GM21526 (cell line): ENCODE measurements around the gene HOXD13.

Experiments
- ATAC-seq: cut with Tn5 transposase; IDR thresholded peaks from one replicate; pipeline ENCODE4 v1.9.1; 2021; ENCODE audit warnings: moderate library complexity; ENCODE audit not compliant: unreplicated experiment, low FRiP score

Gene HOXD13

DNA sequence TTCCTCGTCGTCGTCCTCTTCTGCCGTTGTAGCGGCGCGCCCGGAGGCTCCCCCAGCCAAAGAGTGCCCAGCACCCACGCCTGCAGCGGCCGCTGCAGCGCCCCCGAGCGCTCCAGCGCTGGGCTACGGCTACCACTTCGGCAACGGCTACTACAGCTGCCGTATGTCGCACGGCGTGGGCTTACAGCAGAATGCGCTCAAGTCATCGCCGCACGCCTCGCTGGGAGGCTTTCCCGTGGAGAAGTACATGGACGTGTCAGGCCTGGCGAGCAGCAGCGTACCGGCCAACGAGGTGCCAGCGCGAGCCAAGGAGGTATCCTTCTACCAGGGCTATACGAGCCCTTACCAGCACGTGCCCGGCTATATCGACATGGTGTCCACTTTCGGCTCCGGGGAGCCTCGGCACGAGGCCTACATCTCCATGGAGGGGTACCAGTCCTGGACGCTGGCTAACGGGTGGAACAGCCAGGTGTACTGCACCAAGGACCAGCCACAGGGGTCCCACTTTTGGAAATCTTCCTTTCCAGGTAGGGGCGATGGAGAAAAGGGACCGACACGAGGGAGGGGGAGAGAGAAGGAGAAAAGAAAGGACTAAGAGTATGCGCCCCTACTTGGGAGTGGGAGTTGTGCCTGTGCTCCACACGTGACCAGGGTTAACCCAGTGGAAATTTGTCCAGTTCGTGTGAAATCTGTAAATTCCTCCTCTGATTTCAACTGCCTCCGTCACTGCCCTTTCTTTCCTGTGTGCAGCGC is 800 bp downstream of the HOXD13 start:
- no peak for ATAC-seq

DNA sequence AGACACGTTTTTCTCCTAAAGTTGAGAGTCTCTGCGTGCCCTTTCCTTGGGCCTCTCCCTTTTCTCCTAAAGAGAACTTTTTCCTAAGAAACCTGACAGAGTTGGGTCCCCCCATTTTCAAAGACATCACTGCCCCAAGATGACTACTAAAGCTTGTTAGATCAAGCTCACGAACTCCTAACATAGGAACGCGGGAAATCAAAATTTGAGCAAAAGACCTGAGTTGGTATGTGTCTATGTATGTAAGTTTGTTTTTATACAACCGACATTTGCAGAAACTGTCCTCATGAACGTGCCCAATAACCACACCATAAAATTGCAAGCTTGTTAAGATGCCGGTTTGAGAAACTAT is 1.4 kb downstream of the HOXD13 start:
- ATAC-seq, result no peak

DNA sequence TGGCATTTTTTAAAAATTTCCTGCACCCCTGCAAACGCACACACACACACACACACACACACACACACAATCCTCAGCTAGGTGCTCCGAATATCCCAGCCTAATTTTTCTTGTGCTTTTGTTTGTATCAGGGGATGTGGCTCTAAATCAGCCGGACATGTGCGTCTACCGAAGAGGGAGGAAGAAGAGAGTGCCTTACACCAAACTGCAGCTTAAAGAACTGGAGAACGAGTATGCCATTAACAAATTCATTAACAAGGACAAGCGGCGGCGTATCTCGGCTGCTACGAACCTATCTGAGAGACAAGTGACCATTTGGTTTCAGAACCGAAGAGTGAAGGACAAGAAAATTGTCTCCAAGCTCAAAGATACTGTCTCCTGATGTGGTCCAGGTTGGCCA is 1.8 kb downstream of the HOXD13 start:
- ATAC-seq, result no peak

DNA sequence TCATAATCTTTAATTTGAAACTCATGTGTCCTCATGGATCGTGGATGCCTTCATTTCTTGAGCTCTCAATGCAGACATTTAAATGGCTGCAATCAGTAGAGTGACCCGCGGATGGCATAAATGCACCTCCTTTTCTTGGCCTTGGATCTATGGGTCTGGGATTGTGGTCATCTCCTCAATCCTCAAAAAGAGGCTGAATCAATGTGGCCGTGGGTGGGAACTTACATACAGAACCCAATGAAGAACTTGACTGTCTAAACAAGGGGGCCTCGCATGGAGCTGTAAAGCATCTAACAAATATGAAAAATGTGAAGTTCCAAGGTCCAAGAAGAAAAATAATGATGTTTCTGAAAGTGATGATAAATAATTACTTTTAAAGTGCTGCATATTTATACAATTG is 2.9 kb downstream of the HOXD13 start:
- no peak for ATAC-seq

DNA sequence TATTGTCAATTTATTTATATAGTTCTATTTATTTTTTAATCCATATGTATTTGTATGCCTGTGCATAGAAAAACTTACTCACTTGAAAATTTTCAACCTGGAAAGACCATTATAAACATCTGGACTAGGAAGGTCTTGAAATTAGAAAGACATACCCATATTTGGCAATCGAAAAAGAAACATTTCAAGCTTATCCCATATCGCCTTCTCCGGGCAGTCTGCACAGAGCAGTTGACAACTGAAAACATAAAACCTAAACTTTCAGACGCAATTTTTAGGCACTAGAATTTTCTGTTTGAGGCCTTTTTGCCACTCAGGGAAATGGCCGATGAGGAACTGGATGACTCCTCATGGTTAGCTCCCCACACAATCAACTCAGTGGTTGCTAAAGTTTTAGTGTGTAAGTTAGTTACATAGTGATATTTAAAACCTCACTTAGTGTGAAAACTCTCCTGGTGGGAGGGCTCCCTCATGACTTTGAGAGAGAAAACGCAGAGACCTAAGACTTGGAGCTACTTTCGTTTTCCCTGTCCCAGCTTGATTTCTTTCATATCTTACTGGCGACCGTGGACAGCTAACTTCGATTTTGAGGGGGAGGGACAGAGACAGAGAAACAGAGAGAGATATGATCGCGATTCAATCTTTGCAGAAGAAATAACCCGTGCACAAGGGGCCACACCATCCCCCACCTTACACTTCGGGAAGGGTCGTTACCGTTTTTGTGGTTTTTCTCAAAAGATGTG is 3.9 kb downstream of the HOXD13 start:
- no peak for ATAC-seq

DNA sequence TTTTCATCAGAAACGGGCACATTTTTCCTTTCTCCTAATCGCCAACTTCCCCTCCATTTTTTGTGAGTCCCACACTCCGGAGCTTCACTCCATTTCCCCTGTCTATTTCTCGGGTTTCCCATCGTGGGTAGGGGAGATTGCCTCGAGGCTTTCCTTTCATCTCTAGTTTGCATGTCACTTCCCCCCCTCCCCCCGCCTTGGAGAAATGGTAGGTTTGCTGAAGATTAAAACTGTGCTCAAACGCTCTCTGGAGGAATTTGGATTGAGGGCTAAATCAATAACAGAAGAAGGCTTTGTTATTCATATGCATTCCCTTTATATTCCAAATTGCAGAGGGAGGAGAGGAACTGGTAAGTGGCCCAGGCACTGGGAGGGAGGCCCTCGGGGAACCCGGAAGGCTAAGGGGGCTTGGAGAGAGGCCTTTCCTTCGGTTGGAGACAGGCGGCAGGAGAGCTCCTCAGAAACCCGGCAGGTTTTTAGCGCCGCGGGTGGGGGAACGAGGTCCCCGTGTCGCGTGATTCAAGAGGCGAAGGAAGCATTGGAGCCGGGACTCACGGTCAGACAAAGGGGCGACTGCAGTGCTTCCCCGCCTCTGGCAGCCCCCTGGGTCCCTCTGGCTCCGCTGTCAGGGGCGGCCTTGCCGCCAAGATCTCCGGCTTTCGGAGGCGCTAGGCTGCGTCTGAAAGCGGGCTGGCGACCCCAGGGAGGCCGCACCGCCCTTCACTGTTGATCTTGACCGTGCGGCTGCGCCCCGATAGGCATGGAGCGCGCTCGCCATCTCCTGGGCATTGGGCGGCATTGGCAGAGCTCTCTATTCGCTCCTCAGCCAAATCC is 4.7 kb downstream of the HOXD13 start:
- peak; percentile 86 for ATAC-seq

DNA sequence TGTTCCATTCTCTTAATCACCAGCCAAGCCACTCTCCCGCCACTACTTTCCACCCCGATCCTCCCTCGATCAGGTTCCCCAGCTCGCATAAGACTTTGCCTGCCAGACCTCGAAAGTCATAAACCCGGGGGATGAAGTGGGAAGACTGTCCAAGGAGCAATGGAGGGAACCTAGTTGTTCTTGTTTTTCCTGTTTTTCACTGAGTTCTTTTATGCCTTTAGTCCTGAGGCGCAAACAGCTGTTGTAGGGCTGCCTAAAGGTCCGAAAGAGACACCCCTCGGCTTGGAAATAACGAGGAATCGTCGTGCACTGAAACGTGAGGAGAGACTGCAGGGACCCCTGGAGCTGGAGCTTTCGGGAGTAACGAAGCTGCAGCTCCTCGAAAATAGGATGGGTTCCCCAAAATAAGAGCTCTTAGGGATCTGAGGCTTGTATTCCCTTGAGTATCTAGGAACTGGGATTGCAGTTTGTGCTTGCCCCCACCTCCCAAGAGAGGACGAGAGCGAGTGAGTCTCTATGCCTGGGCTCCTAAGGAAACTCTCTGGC is 5.4 kb downstream of the HOXD13 start:
- ATAC-seq, result no peak

DNA sequence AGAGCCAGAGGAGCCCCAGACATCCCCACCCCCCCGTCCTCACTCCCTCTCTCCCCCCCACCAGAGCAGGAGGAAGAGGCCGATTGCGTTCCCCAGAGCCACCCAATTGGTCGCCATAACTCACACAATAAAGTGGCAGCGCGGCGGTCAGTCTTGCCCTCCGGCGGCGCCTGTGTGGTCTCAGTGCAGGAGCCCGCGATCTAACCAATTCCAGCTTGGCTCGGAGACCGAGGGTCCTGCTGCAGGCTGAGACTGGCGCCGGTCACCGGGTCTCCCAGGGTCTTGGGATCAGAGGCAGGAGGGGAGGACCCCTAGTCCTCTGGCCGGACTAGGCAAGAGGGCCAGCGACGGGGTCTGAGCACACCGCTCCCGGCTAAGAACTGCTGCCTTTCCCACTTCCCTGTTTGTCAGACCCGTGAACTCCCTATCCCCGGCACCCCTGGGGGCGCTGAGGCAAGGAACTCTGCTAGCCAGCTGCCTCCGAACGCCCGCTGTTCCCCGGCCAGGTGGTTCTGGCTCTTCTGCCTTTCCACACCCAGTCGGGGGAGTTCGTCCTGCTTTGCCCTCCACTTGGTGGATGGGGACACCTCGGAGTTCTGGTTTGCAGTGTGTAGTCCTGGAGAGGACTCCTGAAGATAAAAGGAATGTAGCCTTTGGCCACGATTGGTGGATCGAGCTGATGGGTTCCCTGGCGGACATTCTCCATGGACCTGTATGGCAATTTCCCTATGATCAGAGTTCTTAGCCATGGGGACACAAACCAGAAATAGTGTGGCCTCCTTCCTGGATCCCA is 6.0 kb downstream of the HOXD13 start:
- ATAC-seq, result no peak

DNA sequence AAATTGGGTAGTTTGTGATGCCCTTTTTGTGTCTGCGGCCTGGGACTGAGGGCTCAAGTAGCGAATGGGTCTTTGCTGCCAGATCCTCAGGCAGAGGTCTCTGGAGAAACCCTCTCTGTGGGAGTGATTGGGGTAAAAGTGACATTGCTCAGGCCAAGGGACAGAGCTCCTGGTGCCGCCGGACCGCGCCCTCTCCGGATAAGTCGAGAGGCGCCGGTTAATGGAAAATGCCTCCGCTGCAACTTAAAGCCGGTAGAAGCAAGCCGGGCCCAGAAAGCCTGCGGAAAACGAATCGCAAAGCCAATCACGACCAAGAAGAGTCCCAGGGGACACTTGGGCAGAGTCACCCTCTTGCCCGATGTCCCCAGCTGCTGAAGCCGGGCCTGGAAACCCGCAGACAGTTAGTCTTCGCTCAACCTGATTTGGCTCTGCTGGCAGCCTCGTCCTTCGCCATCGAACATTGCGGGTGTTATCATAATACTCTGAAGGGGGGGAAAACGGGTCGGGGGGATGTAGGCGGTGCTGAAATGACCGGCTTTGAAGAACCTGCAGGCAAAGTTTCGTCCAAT is 6.7 kb downstream of the HOXD13 start:
- no peak for ATAC-seq

DNA sequence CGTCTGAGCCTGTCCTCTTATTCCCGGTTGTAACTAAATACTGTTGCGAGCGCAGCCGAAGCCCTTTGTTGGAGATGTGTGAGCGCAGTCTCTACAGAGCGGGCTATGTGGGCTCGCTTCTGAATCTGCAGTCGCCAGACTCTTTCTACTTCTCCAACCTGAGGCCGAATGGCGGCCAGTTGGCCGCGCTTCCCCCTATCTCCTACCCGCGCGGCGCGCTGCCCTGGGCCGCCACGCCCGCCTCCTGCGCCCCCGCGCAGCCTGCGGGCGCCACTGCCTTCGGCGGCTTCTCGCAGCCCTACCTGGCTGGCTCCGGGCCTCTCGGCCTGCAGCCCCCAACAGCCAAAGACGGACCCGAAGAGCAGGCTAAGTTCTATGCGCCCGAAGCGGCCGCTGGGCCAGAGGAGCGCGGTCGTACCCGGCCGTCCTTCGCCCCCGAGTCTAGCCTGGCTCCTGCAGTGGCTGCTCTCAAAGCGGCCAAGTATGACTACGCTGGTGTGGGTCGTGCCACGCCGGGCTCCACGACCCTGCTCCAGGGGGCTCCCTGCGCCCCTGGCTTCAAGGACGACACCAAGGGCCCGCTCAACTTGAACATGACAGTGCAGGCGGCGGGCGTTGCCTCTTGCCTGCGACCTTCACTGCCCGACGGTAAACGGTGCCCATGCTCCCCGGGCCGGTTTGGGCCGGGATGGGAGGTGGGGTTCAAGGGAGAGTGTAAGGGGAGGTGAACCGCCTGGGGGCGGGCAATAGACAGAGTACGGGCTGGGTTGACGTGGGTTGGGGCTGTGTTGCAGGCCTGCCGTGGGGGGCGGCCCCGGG is 7.4 kb downstream of the HOXD13 start, which contains the start of gene HOXD12:
Gene HOXD12 (plus strand): TSS at position 68 of the 819 bp plus-strand sequence. CDS start 7 bp downstream, at position 75.
- no peak for ATAC-seq

DNA sequence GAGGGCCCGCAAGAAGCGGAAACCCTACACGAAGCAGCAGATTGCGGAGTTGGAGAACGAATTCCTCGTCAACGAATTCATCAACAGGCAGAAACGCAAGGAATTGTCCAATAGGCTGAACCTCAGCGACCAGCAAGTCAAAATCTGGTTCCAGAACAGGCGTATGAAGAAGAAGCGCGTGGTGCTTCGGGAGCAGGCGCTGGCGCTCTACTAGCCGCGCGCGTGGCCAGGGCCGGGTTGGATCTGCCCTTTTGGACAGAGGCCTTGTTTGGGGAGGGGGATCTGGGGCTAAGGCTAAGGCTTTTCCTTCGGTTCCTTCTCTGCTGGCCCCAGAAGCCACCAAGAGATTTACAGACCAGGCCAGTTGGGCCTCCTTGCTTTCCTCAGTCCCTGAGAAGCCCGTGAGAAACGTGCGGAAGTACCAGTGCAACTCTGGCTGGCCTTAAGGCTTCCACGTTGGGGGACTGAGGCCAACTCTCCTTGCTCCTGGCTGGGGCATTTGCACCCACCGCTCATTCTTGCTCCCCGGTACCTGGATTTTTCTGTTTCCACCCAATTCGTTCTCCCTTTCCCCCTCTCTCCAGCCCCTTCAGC is 8.1 kb downstream of the HOXD13 start:
- no peak for ATAC-seq

DNA sequence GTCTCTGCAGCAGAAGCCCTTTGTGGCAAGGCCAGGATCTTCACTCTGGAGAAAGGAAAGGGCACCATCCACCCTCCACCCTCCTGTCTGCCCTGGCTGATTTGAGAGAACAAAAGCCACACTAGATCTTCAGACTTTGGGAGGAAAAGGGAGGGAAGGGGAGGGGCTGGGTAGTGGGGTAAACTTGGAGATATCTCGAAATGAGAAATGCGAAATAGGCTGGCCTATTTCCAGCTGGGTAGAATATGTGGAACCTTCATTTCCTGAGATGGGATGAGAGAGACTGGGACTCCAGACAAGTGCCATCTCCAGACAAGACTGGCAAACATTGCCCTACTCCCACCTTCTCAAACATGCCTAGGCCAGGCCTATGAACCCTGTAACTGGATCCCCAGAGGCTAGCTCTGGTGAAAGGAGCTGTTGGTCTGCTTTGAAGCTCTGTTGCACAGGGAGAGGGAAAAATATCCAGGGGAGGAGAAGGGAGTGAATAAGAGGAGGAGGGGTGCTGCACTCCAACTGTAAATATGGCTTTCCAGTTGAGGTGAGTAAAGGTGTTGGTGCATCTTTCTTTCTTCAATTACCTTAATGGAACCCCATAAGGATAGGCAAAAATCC is 8.8 kb downstream of the HOXD13 start:
- ATAC-seq, result no peak

DNA sequence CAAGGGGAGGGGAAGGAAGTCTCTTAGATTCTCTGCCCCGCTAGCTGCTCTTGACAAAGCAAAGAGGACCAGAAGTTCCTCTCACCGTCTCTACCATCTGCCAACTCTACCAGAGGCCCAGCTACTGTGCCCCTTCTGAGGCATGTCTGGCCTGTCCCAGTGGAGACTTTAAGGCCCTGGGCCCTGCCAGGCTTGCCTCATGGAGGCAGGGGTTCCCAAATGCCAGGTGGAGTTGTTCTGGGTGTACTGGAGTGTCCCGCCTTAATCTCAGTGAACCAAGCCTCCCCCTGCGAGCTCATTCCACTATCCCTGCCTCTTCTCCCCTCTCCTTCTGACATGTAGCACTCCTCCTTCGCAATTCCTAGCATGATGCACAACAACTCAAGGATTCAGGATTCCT is 9.3 kb downstream of the HOXD13 start:
- ATAC-seq, result no peak

DNA sequence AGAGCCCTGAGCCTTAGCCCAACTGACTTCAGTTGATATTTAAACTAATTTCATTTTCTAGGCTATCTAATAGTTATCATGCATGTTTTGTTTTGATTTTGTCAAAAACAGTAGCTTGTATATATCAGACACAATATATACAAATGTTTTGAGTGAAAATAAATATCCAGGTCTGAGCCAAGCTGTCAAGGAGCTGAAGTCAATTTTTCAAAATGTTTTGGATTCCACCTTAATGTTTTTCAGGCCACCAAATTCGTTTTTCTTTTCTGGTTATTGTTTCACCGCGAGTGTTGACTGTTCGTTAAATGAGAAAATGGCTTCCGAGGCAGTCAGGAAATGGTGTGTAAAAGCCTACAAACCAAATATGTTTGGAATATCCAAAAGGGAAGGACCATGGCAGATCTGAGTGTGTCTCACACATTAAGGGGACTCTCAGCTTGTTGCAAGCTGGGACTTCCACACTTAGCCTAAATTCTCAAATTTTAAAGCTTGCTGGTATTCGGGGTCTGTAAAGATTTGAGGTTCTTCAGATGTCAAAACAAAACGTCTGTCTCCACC is 9.9 kb downstream of the HOXD13 start:
- ATAC-seq, result no peak

DNA sequence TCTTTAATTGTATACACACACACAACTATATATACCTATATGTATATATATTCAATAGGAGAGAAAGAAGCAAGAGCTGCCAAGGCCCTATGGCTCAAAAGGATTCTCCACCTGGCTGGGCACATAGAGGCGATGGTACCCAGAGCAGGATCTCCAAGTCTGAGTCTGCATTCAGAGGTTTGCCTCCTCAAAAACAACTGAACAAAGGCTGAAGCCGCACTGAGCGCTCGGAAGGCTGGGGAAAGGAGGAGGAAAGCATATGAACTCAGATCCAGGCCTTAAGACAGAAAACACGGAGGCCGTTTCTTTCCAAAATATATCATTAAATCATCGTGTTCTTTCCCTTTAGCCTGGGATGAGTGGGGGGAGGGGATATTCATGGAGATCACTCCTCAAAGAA is 10.7 kb downstream of the HOXD13 start:
- ATAC-seq, result no peak

DNA sequence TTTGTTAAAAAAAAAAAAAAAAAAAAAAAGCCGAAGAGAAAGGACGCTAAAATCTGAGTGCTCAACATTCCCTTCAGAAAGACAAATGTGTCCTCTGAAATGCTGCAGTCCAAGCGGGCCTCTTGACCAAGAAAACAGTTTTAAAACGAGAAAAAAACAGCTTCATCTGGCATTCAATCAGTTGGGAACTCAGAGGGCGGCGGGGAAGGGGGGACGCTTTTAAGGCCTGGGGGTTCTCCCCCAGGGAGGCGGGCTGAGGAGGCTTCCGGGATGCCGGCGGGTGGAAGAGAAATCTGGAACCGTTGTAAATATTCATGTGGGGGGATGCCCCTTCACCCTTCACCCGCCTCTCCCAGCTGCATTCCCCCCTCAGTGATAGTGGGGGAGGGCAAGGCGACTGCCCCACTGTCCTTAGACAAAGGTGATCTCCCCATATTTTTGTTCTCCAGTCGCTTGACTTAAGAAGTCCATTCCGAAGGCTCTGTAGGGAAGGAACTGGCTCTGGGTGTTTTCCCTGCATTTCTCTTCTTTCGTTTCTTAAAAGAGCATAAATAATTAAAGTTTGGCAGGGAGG is 11.3 kb downstream of the HOXD13 start:
- no peak for ATAC-seq

DNA sequence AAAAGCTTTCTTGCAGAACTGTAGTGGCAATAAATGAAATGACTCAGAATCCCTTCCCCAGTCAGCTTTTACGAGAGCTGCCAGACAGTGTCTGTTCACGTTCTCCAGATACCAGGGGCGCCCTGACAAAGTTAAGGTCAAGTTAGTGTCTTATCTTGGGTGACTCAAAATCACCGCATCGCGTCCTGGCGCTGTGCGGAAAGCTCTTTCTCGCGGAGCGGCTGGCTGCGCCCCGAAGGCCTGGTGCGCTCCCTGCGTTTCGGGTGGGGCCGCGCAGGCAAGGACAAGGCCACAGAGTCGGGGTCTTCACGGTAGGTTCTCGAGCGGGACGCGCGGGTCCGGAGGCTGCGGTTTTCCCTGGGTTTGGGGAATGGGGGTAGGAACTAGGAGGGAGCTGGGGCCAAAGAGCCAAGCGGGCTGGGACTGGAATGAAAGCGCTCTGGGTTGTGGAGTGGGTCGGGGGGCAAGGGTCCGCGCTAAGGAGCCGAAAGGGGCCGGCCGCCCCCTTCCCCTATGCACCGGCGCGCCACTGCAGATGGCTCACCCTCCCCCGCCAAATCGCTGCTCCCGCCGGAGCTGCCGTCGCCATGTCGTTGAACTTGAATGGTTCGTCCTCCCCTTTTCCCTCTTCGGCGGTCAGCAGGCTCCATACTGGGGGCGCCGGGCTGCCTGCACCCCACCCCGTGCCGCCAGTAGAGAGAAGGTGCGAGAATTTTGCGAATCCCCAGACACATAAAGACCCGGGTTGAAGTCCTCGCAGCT is 12.0 kb downstream of the HOXD13 start:
- ATAC-seq, result no peak
